ENCODE data around the gene TMEM40.

DNA sequence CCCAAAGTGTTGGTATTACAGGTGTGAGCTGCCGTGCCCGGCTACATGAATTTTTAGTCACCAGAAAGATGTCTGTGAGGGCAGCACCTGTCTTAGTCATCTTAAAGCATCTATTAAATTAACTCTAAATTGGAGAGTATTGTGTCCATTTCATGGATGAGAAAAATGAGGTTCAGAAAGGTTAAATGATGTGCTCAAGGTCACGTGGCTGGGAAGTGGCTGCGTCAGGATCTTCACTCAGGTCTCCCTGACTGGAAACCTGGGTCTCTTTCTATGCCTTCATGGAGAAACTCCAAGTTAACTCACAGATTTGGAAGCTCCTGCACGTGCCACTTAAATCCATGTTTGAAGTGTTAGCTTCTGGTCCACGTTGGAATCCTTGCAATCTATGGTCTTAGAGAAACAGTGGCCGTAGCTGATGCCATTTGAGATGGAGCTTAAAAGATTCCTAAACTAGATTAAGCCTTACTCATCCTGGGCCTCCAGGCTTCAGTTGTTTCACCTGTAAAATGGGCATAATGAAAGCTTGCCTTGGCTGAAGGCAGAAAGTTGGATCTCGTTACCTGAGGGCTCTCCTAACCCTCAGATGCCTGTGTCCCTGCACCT, 5.2 kb upstream of the TMEM40 start:
- no peak for TF ChIP-seq EZH2 (IDR thresholded peaks at IDR 0.05; ENCODE audit: borderline replicate concordance, low read length)
- TF ChIP-seq, protein P1, sequence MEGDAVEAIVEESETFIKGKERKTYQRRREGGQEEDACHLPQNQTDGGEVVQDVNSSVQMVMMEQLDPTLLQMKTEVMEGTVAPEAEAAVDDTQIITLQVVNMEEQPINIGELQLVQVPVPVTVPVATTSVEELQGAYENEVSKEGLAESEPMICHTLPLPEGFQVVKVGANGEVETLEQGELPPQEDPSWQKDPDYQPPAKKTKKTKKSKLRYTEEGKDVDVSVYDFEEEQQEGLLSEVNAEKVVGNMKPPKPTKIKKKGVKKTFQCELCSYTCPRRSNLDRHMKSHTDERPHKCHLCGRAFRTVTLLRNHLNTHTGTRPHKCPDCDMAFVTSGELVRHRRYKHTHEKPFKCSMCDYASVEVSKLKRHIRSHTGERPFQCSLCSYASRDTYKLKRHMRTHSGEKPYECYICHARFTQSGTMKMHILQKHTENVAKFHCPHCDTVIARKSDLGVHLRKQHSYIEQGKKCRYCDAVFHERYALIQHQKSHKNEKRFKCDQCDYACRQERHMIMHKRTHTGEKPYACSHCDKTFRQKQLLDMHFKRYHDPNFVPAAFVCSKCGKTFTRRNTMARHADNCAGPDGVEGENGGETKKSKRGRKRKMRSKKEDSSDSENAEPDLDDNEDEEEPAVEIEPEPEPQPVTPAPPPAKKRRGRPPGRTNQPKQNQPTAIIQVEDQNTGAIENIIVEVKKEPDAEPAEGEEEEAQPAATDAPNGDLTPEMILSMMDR (conservative IDR thresholded peaks at IDR 0.05 in 1 of 2, IDR thresholded peaks at IDR 0.05 in 1 of 2; ENCODE audit: extremely low read depth in 1 of 2, insufficient read depth in 1 of 2, low read depth in 1 of 2, low read length in 2 of 2) = no peak
